ENCODE measurements around the gene WDR59.

The WDR59 gene

DNA sequence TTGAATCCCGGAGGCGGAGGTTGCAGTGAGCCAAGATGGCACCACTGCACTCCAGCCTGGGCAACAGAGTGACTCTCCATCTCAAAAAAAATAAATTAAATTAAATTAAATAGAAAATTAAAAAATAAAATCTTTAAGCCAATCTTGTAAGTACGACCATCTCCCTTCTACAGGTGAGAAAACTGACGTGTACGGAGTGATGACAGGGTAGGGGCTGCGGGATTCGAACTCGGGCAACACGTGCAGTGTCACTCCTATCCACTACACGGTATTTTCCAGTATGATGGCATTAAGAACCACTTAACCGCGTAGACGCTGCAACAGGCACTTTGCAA is 762 bp downstream of the WDR59 start:
- DNase-seq = no peak
- ATAC-seq (replicated peaks) = no peak
- H3K4me1 Mint-ChIP-seq (ENCODE audit: low read depth in 2 of 2) = peaks cover 8 to 11% of the 10 kb centered on the region in 2 donors
- no peaks in the 10 kb centered on the region for H3K27me3 Mint-ChIP-seq
- peaks cover 26% of the 10 kb centered on the region for H3K36me3 Mint-ChIP-seq (ENCODE audit: insufficient read depth)
- no peaks in the 10 kb centered on the region for H3K9me3 Mint-ChIP-seq
- peak overlapping the region; percentile 86 to 93 for H3K27ac Mint-ChIP-seq
- H3K4me3 Mint-ChIP-seq = peak overlapping the region; percentile 86 to 97

DNA sequence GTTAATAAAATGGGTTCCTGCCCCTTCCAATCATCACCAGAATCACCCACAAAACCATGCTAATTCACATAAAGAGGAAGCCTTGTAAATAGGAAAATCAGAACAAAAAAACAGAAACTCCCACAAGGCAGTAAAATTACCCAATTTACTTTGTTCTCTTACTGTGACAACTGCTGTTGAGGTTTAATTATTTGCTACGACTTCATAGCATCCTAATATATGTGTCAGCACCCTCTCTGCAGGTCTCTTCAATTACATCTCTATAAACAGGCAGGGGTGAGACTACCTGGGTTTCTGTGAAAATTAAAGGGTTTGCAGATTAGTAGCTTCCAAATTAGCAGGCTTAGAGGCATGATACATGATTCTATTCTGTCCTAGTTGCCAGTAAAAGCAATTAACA is 2.7 kb downstream of the WDR59 start:
- H3K27me3 Mint-ChIP-seq = no peaks in the 10 kb centered on the region
- no peak overlapping the region for H3K4me3 Mint-ChIP-seq
- H3K9me3 Mint-ChIP-seq = no peaks in the 10 kb centered on the region
- peaks cover 35% of the 10 kb centered on the region for H3K36me3 Mint-ChIP-seq (ENCODE audit: insufficient read depth)
- H3K4me1 Mint-ChIP-seq (ENCODE audit: low read depth in 2 of 2) = peaks cover 8 to 11% of the 10 kb centered on the region in 2 donors
- H3K27ac Mint-ChIP-seq = no peak overlapping the region
- DNase-seq (no peak), ATAC-seq (replicated peaks) (no peak)

DNA sequence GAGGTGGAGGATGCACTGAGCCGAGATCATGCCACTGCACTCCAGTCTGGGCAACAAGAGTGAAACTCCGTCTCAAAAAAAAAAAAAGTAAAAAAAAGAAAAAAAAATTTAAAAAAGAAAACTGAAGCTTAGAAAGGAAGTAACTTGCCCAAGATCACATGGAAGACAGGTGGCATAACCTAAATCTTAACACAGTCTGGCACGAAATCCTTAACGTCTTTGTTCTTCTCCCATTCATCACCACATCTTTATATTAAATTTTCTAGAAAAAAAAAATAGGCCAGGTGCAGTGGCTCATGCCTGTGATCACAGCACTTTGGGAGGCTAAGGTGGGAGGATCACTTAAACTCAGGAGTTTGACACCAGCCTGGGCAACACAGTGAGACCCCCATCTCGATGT is 9.3 kb downstream of the WDR59 start:
- Mint-ChIP-seq H3K4me3 (no peak overlapping the region), H3K27me3 (no peaks in the 10 kb centered on the region), H3K9me3 (no peaks in the 10 kb centered on the region), H3K27ac (no peak overlapping the region), H3K36me3 (ENCODE audit: insufficient read depth) (peaks cover 26% of the 10 kb centered on the region), H3K4me1 (ENCODE audit: low read depth in 2 of 2) (peaks cover under 1 to 3% of the 10 kb centered on the region in 2 donors)
- ATAC-seq (replicated peaks) = no peak
- DNase-seq = no peak

DNA sequence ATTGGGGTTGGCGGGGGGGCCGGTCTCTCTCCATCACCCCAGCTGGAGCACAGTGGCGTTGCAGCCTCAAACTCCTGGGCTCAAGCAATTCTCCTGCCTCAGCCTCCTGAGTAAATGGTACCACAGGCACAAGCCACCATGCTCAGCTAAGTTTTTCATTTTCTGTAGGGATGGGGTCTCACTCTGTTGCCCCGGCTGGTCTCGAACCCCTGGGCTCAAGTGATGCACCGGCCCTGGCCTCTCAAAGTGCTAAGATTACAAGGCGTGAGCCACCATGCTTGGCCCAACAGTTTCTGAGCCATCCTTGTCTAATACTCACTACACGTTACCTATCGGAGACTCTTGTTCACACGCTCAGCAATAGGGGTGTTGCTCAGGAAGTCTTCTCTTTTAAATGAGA is 11.6 kb downstream of the WDR59 start:
- H3K4me3 Mint-ChIP-seq = no peak overlapping the region
- no peak overlapping the region for H3K27ac Mint-ChIP-seq
- no peaks in the 10 kb centered on the region for H3K9me3 Mint-ChIP-seq
- peaks cover 16% of the 10 kb centered on the region for H3K36me3 Mint-ChIP-seq (ENCODE audit: insufficient read depth)
- peaks cover 8 to 9% of the 10 kb centered on the region in 2 donors for H3K4me1 Mint-ChIP-seq (ENCODE audit: low read depth in 2 of 2)
- ATAC-seq (replicated peaks) (no peak), DNase-seq (no peak)
- no peaks in the 10 kb centered on the region for H3K27me3 Mint-ChIP-seq

DNA sequence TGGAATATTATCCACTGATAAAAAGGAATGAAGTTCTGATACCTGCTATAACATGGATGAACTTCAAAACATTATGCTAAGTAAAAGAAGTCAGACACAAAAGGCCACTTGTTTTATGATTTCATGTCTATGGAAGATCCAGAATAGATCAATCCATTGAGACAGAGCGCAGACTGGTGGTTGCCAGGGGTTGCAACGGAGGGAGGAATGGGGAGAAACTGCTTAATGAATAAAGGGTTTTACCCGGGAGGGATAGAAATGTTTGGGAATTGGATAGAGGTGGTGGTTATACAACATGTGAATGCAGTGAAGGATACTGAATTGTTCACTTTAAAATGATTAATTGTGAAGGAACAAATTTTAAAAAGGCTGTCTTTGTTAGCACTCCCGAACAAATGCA is 30.2 kb downstream of the WDR59 start:
- DNase-seq = no peak
- H3K27ac Mint-ChIP-seq = peak overlapping the region in 1 of 2 donors; percentile 75
- H3K4me3 Mint-ChIP-seq = no peak overlapping the region
- H3K9me3 Mint-ChIP-seq = no peaks in the 10 kb centered on the region
- H3K27me3 Mint-ChIP-seq = no peaks in the 10 kb centered on the region
- H3K36me3 Mint-ChIP-seq (ENCODE audit: insufficient read depth) = peaks cover 55% of the 10 kb centered on the region
- ATAC-seq (replicated peaks) = no peak
- peaks cover 7 to 8% of the 10 kb centered on the region in 2 donors for H3K4me1 Mint-ChIP-seq (ENCODE audit: low read depth in 2 of 2)

DNA sequence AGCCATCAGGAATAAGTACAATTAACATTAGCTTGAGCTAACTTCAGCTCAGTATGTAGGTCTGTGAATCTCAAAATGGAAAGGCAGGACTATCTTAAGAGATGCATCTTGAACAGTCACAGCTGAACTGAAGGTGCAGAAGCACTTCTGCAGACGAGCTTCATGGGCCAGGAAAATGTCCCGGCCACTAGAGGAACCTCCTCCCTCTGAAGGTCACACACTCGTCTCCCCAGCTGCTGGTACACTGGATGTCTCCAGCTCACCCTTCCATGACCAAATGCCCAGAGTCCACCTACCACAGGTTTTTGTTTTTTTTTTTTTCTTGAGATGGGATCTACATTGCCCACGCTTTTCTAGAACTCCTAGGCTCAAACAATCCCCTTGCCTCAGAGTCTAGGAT is 33.2 kb downstream of the WDR59 start:
- Mint-ChIP-seq H3K27ac (no peak overlapping the region), H3K27me3 (no peaks in the 10 kb centered on the region), H3K4me3 (no peak overlapping the region), H3K4me1 (ENCODE audit: low read depth in 2 of 2) (peaks cover 0 to 8% of the 10 kb centered on the region in 2 donors), H3K9me3 (no peaks in the 10 kb centered on the region), H3K36me3 (ENCODE audit: insufficient read depth) (peaks cover 58% of the 10 kb centered on the region)
- ATAC-seq (replicated peaks) (no peak), DNase-seq (no peak)

DNA sequence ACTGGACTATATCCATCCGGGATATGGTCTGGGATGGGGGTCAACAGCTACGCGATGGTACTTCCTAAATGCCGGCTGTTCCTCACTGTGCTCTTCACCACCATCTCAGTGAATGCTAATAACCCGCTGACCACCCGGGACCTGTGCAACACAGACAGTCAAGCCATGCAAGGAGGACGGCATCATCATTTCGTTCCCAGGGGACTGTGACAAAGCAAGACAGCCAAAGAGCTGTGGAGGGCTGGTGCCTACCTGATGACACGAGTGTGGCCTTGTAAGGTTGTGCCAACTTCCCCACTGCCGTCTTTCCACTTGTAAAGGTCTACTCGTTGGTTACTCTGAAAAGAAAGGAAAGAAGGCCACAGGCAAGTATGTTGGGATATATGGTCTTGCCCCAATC is 33.7 kb downstream of the WDR59 start:
- peaks cover 56% of the 10 kb centered on the region for H3K36me3 Mint-ChIP-seq (ENCODE audit: insufficient read depth)
- H3K4me1 Mint-ChIP-seq (ENCODE audit: low read depth in 2 of 2) = peaks cover 0 to 4% of the 10 kb centered on the region in 2 donors
- H3K27ac Mint-ChIP-seq = no peak overlapping the region
- no peaks in the 10 kb centered on the region for H3K9me3 Mint-ChIP-seq
- H3K27me3 Mint-ChIP-seq = no peaks in the 10 kb centered on the region
- no peak overlapping the region for H3K4me3 Mint-ChIP-seq
- no peak for ATAC-seq (replicated peaks)
- DNase-seq = no peak

DNA sequence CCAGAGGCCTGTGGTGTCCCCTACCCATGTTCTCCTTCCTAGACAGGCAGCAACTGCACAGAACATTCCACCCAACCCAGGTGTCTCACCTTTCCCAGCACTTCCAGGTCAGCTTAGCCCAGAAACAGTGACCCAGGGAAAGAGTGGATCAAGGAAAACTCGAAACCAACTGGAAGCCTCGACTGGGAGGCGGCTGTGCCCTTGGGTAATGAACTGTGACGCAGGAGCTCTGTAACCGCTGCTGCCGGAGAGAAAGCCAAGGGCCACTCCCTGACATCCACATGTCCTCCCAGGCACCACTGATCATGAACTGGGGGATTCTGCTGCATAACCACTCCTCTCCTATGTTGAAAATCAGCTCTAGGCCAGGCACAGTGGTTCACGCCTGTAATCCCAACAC is 34.4 kb downstream of the WDR59 start:
- Mint-ChIP-seq H3K27me3 (no peaks in the 10 kb centered on the region), H3K27ac (no peak overlapping the region), H3K4me1 (ENCODE audit: low read depth in 2 of 2) (peaks cover 0 to 4% of the 10 kb centered on the region in 2 donors), H3K4me3 (no peak overlapping the region), H3K9me3 (no peaks in the 10 kb centered on the region), H3K36me3 (ENCODE audit: insufficient read depth) (peaks cover 56% of the 10 kb centered on the region)
- no peak for ATAC-seq (replicated peaks)
- no peak for DNase-seq

DNA sequence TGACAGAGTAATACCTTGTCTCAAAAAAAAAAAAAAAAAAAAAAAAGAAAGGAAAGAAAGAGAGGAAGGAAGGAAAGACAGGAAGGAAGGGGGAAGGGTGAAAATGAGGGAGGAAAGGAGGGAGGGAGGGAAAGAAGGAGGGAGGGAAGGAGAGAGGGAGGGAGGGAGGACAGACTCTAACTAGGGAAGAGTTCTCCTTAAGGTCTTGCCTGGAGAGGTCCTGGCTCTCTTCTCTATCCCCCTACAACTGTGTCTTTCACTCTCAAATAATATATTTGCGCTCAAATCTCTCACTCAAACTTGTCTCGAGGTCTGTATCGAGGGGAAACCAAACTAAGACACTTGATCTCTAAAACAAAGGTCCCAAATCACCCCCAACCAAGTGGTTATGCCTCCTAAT is 35.6 kb downstream of the WDR59 start:
- Mint-ChIP-seq H3K36me3 (ENCODE audit: insufficient read depth) (peaks cover 61% of the 10 kb centered on the region), H3K27ac (no peak overlapping the region), H3K4me3 (no peak overlapping the region)

DNA sequence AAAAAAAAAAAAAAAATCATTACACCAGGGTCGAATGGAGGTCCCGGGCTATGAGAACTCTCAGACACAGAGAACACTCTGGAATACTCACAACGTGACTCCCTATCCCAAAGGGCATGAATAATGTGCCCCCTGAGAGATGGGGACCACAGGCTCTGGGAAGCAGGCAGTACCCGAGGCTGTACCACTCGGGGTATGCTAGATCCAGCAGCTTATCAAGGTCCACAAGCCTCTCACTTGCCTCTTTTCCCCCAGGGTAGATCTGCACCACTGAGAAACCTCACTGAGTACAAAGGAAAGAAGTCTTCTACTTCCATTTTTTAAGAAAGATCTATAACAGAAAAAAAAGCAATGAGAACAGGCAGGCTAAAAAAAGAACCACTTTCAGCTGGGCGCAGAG is 40.5 kb downstream of the WDR59 start:
- no peak overlapping the region for H3K4me3 Mint-ChIP-seq
- DNase-seq (no peak), ATAC-seq (replicated peaks) (no peak)
- H3K27ac Mint-ChIP-seq = no peak overlapping the region
- H3K27me3 Mint-ChIP-seq = no peaks in the 10 kb centered on the region
- no peaks in the 10 kb centered on the region for H3K4me1 Mint-ChIP-seq (ENCODE audit: low read depth in 2 of 2)
- no peaks in the 10 kb centered on the region for H3K9me3 Mint-ChIP-seq
- peaks cover 60% of the 10 kb centered on the region for H3K36me3 Mint-ChIP-seq (ENCODE audit: insufficient read depth)

More for the DNA sequence above, 35.6 kb downstream of the WDR59 start:
- no peaks in the 10 kb centered on the region for H3K9me3 Mint-ChIP-seq
- ATAC-seq (replicated peaks) = no peak
- peaks cover 0 to 4% of the 10 kb centered on the region in 2 donors for H3K4me1 Mint-ChIP-seq (ENCODE audit: low read depth in 2 of 2)
- no peak for DNase-seq
- H3K27me3 Mint-ChIP-seq = no peaks in the 10 kb centered on the region

DNA sequence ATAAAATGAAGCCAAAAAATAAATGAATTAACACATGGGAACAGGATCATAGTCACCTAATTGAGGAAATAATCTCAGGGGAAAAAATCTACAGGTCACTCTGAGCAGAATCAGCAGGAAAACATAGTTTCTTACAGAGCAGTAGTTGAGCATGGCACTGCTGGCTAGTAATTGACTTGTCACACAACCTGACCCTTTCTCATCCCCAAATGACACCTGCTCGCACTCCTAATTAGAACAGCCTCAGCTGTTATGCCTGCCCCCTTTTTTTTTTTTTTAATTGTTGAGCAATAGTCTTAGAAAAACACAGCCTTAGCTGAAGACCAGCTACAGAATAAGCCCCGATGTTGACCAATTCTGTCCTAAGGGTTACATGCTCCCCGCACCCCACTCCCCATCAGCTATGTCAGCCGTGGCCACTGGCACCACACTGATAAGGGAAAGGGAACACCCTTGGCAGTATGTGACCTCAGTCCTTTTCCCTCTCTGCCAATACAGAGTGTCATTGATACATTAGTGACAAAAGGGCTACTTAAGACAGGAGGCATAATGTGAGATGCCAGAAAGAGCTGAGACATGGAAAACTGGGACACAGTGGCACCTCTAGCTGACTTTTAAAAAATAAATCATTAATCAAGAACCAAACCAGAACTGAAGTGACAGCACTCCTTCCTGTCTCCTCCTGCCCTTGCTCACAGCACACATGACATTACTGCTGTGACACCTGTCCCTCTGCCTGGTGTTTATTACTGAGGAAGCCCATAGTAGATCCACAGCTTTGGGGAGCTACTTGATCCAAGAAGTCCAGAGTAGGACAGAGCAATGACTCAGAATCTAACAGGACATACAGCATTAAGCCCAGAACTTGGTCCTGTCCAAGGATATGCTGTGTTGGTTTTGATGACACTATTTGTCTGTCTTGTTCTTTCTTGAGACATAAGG is 41.7 kb downstream of the WDR59 start:
- no peak for ATAC-seq (replicated peaks)
- Mint-ChIP-seq H3K27me3 (no peaks in the 10 kb centered on the region), H3K9me3 (no peaks in the 10 kb centered on the region), H3K27ac (no peak overlapping the region), H3K36me3 (ENCODE audit: insufficient read depth) (peaks cover 52% of the 10 kb centered on the region), H3K4me1 (ENCODE audit: low read depth in 2 of 2) (no peaks in the 10 kb centered on the region), H3K4me3 (no peak overlapping the region)
- no peak for DNase-seq

DNA sequence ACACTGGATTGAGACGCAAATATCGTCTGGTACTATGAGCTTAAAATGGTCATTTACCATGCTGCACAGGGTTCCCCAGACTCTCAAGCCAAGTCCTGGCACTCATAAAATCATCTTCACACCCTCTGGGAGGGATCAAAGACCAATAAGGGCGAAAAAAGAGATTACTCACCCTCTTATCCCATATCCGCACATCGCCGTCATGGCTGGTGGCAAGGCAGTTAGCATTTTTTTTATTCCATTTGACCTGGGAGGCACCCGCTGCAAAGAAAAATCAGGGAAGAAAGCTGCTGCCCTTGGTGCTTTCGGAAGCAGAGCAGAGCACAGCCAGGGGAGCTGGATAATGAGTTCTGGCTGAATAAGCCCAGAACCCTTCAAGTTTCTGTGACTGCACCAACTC is 42.4 kb downstream of the WDR59 start:
- no peak for ATAC-seq (replicated peaks)
- Mint-ChIP-seq H3K4me3 (no peak overlapping the region), H3K27me3 (no peaks in the 10 kb centered on the region), H3K9me3 (no peaks in the 10 kb centered on the region), H3K4me1 (ENCODE audit: low read depth in 2 of 2) (no peaks in the 10 kb centered on the region), H3K27ac (no peak overlapping the region), H3K36me3 (ENCODE audit: insufficient read depth) (peaks cover 51% of the 10 kb centered on the region)
- no peak for DNase-seq

DNA sequence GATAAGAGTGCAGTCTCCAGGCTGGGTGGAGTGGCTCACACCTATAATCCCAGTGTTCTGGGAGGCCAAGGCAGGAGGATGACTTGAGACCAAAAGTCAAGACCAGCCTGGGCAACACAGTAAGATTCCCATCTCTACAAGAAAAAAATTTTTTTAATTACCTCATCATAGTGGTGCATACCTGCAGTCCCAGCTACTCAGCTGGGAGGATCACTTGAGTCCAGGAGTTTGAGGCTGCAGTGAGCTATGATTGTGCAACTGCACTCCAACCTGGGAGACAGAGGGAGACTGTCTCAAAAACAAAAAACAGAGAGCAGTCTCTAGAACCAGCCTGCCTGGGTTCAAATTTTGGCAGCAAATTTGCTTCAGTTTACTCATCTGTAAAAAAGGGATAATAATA is 45.2 kb downstream of the WDR59 start:
- peaks cover 49% of the 10 kb centered on the region for H3K36me3 Mint-ChIP-seq (ENCODE audit: insufficient read depth)
- H3K27ac Mint-ChIP-seq = no peak overlapping the region
- H3K27me3 Mint-ChIP-seq = no peaks in the 10 kb centered on the region
- ATAC-seq (replicated peaks) (no peak), DNase-seq (no peak)
- H3K9me3 Mint-ChIP-seq = no peaks in the 10 kb centered on the region
- H3K4me1 Mint-ChIP-seq (ENCODE audit: low read depth in 2 of 2) = no peaks in the 10 kb centered on the region
- H3K4me3 Mint-ChIP-seq = no peak overlapping the region

DNA sequence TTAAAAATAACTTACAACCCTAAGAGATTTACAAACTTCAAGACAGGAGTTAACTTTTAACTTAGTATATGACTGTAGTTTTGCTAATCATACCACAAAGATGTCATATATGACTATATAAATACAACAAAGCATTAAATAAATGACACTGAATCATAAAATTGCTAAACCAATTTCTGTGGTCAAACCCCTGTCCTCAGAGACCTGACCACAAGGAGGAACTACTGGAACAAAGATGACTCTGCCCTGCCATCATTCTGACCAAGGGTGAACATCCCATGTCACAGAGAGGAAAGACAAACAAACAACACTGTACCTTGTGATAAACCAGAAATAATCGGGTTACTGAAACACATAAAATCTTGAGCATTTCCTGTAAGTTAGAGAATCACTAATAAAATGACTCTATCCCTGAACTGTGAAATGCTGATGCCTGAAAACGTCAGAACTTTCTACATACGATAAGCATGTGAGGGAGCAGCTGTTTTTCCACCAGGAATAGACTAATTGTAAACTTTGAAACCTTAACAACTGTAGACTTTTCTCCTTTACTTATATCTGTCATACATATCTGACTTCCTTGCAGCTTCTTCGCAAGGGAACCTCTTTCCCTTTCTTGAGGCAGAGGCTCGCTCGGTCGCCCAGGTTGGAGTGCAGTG is 47.9 kb downstream of the WDR59 start:
- no peak for DNase-seq
- ATAC-seq (replicated peaks) = peak; percentile 66
- Mint-ChIP-seq H3K9me3 (no peaks in the 10 kb centered on the region), H3K4me3 (no peak overlapping the region), H3K4me1 (ENCODE audit: low read depth in 2 of 2) (peaks cover 0 to 3% of the 10 kb centered on the region in 2 donors), H3K36me3 (ENCODE audit: insufficient read depth) (peaks cover 52% of the 10 kb centered on the region), H3K27ac (peak overlapping the region in 1 of 2 donors; percentile 45), H3K27me3 (no peaks in the 10 kb centered on the region)

Measured in effector memory CD8-positive, alpha-beta T cell (primary cell).